Measurements from ENCODE around the gene SLC16A13.

GRCh38 chr17:7074931-7075330 is 39.1 kb downstream of the SLC16A13 start:
- TF ChIP-seq CTCF (conservative IDR thresholded peaks at IDR 0.05) (no peak), EZH2 (IDR thresholded peaks at IDR 0.05; ENCODE audit: low read depth) (no peak)

All from PC-9 (cell line).